CD4-positive, alpha-beta T cell (primary cell): ENCODE measurements around the gene FBXW12. TPM values are rescaled to one million over a fixed set of nuclear protein-coding genes. Genes with fewer than 3 reads are reported as not detected.
"Not testable (repeated sequence)": the region's sequence is repeated elsewhere in the genome, so short reads cannot be mapped to it uniquely, and the experiment has no call there.

Source experiments
- ATAC-seq: fragments of 200-7000 bp; cut with Tn5 transposase; one replicate; pipeline ENCODE4 v1.10.0; 2022; ENCODE audit warnings: mild to moderate bottlenecking; ENCODE audit not compliant: poor library complexity
- CTCF ChIA-PET: fragments of 350-600 bp; sonication (Branson Sonifier 250); formaldehyde crosslinking; loops from one replicate; lab custom pipeline; 2021; ENCODE audit warnings: antibody characterized with exemption, inconsistent platforms; lab: Charles Lee
- POLR2A ChIA-PET: fragments of 350-600 bp; sonication (Branson Sonifier 250); formaldehyde crosslinking; loops from one replicate; lab custom pipeline; 2021; ENCODE audit warnings: antibody characterized with exemption, inconsistent platforms; lab: Charles Lee
- DNase-seq, 14 experiments: peaks; one replicate each; pipeline ENCODE4 v3.0.0-alpha.2; 2013 to 2020; ENCODE audit warnings: mixed read lengths in 2 of 14
- H3K27ac ChIP-seq, 2 donors: one replicate each; pipeline versions ENCODE4 v1.5.1 to v1.7.0; 2013; ENCODE audit warnings: low read length in 2 of 2, low read depth in 1 of 2, mild to moderate bottlenecking in 1 of 2
- H3K27me3 ChIP-seq, 2 experiments: 1 replicate in 1 of 2; 2 replicates in 1 of 2; pipeline versions ENCODE4 v1.6.1 to v1.7.0; 2013; ENCODE audit warnings: low read length in 2 of 2, control low read depth in 1 of 2, mild to moderate bottlenecking in 1 of 2, moderate library complexity in 1 of 2; ENCODE audit not compliant: insufficient read depth in 2 of 2, control insufficient read depth in 1 of 2
- H3K36me3 ChIP-seq: one replicate; pipeline ENCODE4 v1.6.1; 2013; ENCODE audit warnings: low read length, control low read depth; ENCODE audit not compliant: insufficient read depth
- H3K4me1 ChIP-seq: one replicate; pipeline ENCODE4 v1.6.1; 2013; ENCODE audit warnings: low read length, control low read depth; ENCODE audit not compliant: insufficient read depth
- H3K4me3 ChIP-seq: one replicate; pipeline ENCODE4 v1.5.1; 2013; ENCODE audit warnings: mild to moderate bottlenecking, low read length, moderate library complexity
- H3K9me3 ChIP-seq, 2 experiments: 1 replicate in 1 of 2; 2 replicates in 1 of 2; pipeline versions ENCODE4 v1.6.1 to v1.7.0; 2013; ENCODE audit warnings: low read length in 2 of 2, mild to moderate bottlenecking in 2 of 2, control low read depth in 1 of 2, moderate library complexity in 1 of 2; ENCODE audit not compliant: control insufficient read depth in 1 of 2, insufficient read depth in 1 of 2
- H3K27ac Mint-ChIP-seq: one replicate; pipeline ENCODE4 v1.8.0; 2020; ENCODE audit warnings: mixed read lengths
- H3K27me3 Mint-ChIP-seq: one replicate; pipeline ENCODE4 v1.8.0; 2021; ENCODE audit warnings: mixed read lengths
- H3K36me3 Mint-ChIP-seq: one replicate; pipeline ENCODE4 v1.8.0; 2021; ENCODE audit warnings: low read depth, mixed read lengths
- H3K4me1 Mint-ChIP-seq: one replicate; pipeline ENCODE4 v1.8.0; 2021; ENCODE audit warnings: low read depth, mixed read lengths
- H3K4me3 Mint-ChIP-seq: one replicate; pipeline ENCODE4 v1.8.0; 2020; ENCODE audit warnings: mild to moderate bottlenecking, mixed read lengths
- H3K9me3 Mint-ChIP-seq: one replicate; pipeline ENCODE4 v1.8.0; 2020; ENCODE audit warnings: mixed read lengths
- intact Hi-C, 2 experiments: fragments of 100-400 bp; cut with DNase I in 1 of 2; cut with micrococcal nuclease in 1 of 2; formaldehyde crosslinking; loops; one replicate each; pipeline versions ENCODE4 v1.15.1 to v1.9.0; 2023 to 2025; cut with DNase I, micrococcal nuclease
- polyA plus RNA-seq, 2 donors: library from polyadenylated mRNA; unstranded; fragments of 120-200 nt; gene quantifications; one replicate each; pipeline ENCODE4 v1.2.1, GENCODE V29; 2013
- total RNA-seq, 174 experiments: library from RNA in 2 of 174; stranded (reverse) in 2 of 174; gene quantifications; one replicate each; pipeline ENCODE4 v1.2.3 and lab custom pipeline; 2021 to 2026
- TF ChIP-seq, protein P1 (sequence below): fragments of 200-600 bp; IDR thresholded peaks from one replicate; pipeline ENCODE4 v1.8.0; 2022; ENCODE audit warnings: antibody characterized with exemption, mild to moderate bottlenecking

The FBXW12 gene, protein sequence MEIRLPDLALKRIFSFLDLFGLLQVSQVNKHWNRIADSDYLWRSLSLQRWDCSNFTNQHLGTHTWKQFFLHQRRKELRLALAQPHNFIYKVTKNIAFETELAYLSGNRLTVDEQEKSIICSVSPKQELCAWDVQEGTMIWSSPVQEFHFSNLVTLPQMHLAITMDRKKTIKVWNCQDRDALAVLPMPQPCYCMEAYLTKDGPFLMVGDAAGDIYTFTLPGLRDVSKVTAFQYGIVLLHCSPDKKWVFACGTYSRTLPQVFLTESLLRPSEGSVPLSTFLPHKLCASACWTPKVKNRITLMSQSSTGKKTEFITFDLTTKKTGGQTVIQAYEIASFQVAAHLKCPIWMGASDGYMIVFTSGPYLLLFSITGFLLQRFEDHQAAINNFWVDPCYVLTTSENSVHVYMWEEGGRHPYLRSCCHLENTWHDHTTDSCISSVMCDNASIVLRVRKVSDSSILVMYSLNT
- total RNA-seq (not detected), total RNA-seq (lab: John Stamatoyannopoulos, UW) (0 to 0.16 (median 0) reads per million in 172 experiments)
- polyA plus RNA-seq (2013, experiment 1 of 2), result not detected
- polyA plus RNA-seq (2013, experiment 2 of 2), result not detected

DNA sequence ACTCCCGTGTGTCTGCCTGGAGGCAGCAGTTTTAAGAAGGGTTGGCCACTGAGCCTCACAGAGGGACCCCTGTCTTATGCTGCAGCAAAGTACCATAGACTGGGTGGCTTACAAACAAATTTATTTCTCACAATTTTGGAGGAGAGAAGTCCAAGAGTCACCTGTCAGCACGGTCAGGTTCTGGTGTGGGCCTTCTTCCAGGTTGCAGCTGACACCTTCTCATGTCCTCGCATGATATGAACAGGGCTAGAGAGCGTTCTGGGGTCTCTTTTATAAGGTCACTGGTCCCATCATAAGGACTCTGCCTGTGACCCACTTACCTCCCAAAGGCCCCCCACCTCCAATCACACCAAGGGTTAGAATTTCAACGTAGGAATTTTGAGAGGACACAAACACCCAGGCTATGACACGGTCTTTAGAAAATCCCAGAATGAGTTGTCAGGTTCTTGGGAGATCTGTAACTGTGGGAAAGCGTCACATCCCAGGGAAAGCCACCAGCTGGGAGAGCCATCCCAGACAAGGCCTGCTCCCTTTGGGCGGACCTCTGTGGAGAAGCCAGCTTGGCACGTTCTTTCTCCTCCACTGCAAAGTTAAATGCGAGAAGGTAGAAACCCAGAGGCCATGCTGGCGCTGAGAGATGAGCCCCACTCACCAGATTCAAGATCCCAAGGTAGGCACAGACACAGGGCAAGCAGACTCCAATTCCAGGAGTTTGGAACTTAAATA is at the start of gene FBXW12:
TSS of gene FBXW12 (plus strand) at position 569 of the 726 bp plus-strand sequence. CDS start 549 bp downstream, outside the sequence.
- ChIA-PET CTCF (no interaction called here), POLR2A (no interaction called here)
- no peak within 1 kb of the TSS for H3K27ac ChIP-seq
- no peaks in the 10 kb centered on the region for H3K27me3 ChIP-seq
- H3K9me3 ChIP-seq, result no peaks in the 10 kb centered on the region
- no peak for DNase-seq
- Mint-ChIP-seq H3K36me3 (no peaks in the 10 kb centered on the region), H3K27me3 (no peaks in the 10 kb centered on the region), H3K4me1 (no peaks in the 10 kb centered on the region), H3K9me3 (no peaks in the 10 kb centered on the region), H3K4me3 (no peak within 1 kb of the TSS), H3K27ac (no peak within 1 kb of the TSS)
- H3K36me3 ChIP-seq, result no peaks in the 10 kb centered on the region
- no peaks in the 10 kb centered on the region for H3K4me1 ChIP-seq
- no peak within 1 kb of the TSS for H3K4me3 ChIP-seq
- intact Hi-C loops, result no loop called here
- TF ChIP-seq, protein P1, sequence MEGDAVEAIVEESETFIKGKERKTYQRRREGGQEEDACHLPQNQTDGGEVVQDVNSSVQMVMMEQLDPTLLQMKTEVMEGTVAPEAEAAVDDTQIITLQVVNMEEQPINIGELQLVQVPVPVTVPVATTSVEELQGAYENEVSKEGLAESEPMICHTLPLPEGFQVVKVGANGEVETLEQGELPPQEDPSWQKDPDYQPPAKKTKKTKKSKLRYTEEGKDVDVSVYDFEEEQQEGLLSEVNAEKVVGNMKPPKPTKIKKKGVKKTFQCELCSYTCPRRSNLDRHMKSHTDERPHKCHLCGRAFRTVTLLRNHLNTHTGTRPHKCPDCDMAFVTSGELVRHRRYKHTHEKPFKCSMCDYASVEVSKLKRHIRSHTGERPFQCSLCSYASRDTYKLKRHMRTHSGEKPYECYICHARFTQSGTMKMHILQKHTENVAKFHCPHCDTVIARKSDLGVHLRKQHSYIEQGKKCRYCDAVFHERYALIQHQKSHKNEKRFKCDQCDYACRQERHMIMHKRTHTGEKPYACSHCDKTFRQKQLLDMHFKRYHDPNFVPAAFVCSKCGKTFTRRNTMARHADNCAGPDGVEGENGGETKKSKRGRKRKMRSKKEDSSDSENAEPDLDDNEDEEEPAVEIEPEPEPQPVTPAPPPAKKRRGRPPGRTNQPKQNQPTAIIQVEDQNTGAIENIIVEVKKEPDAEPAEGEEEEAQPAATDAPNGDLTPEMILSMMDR, result no peak
- no peak for ATAC-seq

DNA sequence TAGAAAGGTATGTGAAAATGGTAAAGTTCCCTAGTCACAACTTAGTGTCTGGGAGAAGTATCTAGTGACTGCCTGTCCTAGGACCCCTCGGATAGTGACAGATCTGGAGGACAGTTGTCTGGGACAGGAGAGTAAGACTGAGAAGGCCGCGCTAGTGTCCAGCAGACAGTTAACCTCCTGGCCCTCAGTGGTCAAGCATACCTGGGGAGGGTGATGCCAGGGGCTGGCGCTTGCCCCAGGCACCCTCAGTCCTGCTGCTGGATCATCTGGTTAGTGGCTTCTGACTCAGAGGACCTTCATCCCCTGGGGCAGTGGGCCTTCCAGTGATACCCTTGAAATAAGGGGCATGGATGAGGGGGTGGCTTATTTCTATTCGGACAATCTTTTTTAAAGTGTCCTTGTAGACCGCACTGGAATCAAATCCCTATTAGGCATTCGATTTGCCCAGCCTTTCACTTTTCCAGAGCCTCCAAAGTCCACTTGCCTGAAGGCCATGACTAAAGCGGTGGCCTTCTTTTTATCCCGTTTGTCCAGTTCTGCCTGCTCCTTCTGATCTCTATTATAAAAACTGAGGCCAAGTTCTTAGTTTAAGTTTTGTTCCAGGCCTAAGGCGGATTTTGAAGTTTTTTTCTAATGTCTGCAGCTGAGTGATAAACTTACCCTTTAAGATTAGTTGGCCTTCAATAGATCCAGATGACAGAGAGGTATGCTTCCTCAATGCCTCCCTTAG is 40.1 kb upstream of the FBXW12 start:
- H3K4me3 ChIP-seq, DNase-seq, CTCF ChIA-PET, H3K36me3 ChIP-seq, H3K36me3 Mint-ChIP-seq, intact Hi-C loops, H3K9me3 Mint-ChIP-seq, H3K27ac Mint-ChIP-seq, H3K9me3 ChIP-seq, POLR2A ChIA-PET, H3K4me1 Mint-ChIP-seq, ATAC-seq, H3K4me3 Mint-ChIP-seq, H3K27me3 ChIP-seq, H3K4me1 ChIP-seq, H3K27ac ChIP-seq: not testable (repeated sequence)
- H3K27me3 Mint-ChIP-seq, result peaks cover 16% of the 10 kb centered on the region

DNA sequence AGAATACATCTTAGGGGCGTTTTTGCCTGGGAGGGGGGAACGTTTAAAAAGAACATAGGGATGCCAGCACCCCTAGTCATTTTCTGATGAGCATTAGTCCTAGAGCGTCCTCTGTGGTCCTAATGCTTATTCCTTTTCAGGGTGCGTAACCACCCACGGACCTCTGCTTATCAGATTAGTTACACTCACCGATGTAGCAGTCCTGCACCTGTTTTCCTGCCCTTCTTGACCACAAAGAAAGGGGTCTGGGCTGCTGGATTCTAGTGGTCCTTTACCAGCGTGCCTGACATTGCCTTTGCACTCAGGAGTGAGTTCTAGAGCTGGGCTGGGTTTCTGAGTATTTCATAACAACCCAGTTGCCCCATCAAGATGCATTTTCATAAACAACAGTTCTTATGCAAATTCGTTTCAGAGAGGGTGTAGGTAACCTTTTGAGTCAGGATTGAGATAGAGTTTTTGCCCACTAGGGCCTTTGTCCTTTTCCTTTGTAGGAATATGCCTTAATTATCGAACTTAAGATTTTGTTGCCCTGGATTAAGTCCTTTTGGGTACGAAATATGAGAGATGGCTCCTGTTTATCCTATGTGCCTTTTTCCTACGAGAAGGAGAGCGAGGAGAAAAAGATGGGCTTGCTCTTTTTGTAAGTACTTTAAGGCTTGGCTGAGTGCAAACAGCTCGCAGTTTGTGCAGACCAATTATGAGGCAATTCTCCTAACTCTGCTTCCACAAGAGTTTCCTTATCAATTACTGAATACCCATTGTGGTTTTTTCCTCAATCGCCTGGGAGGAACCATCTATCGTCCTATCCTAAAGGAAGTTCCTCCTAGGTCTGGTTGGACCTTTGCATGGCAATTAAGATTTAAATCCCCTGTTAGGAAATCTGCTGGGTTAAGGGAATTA is 38.4 kb upstream of the FBXW12 start, which contains the start of gene SPINK8:
TSS of gene SPINK8 (minus strand) at position 316 of the 900 bp plus-strand sequence. CDS start 5,320 bp downstream, outside the sequence.
- intact Hi-C loops, result not testable (repeated sequence)

More for the DNA sequence above, 38.4 kb upstream of the FBXW12 start, which contains the start of gene SPINK8:
- H3K27me3 Mint-ChIP-seq, H3K9me3 ChIP-seq, H3K27ac ChIP-seq, H3K4me1 Mint-ChIP-seq, H3K4me1 ChIP-seq, CTCF ChIA-PET, DNase-seq, POLR2A ChIA-PET, H3K4me3 ChIP-seq, H3K36me3 Mint-ChIP-seq, ATAC-seq, H3K27me3 ChIP-seq, H3K36me3 ChIP-seq, H3K9me3 Mint-ChIP-seq, H3K27ac Mint-ChIP-seq, H3K4me3 Mint-ChIP-seq: not testable (repeated sequence)
